Testis (tissue), 3 donors: ENCODE results near the gene DCTD. TPM values are rescaled to one million over a fixed set of nuclear protein-coding genes. Genes with fewer than 3 reads are reported as not detected.

Experiments
- DNase-seq: peaks from one replicate; pipeline ENCODE4 v3.0.0-alpha.2; 2019
- H3K27ac ChIP-seq, 2 donors: fragments of 200-600 bp; sonication (generic); one replicate each; pipeline ENCODE4 v1.5.1; 2019
- H3K27me3 ChIP-seq: fragments of 200-600 bp; sonication (generic); one replicate; pipeline ENCODE4 v1.5.1; 2019
- H3K36me3 ChIP-seq: fragments of 200-600 bp; sonication (generic); one replicate; pipeline ENCODE4 v1.5.1; 2017; ENCODE audit warnings: low read depth; ENCODE audit errors: missing control alignments
- H3K4me1 ChIP-seq: fragments of 200-600 bp; sonication (generic); one replicate; pipeline ENCODE4 v1.5.1; 2019
- H3K4me3 ChIP-seq, 2 donors: fragments of 200-600 bp; sonication (generic); one replicate each; pipeline ENCODE4 v1.5.1; 2017 to 2019
- H3K9me3 ChIP-seq: fragments of 200-600 bp; sonication (generic); one replicate; pipeline ENCODE4 v1.5.1; 2017
- POLR2A ChIP-seq: fragments of 450-650 bp; IDR thresholded peaks from one replicate; pipeline ENCODE4 v1.6.1; 2017; ENCODE audit warnings: antibody characterized with exemption, mild to moderate bottlenecking, moderate library complexity
- WGBS, 2 donors: methylation state at CpG; one replicate each; pipeline ENCODE4 v1.1.5; 2018; 5-methylcytosine and 5-hydroxymethylcytosine counted together
- intact Hi-C: fragments of 100-400 bp; cut with DNase I; formaldehyde crosslinking; loops from one replicate; pipeline ENCODE4 v1.15.1; 2023; ENCODE audit warnings: low total_unique reads
- polyA plus RNA-seq: library from polyadenylated mRNA; stranded (reverse); fragments of 350-450 nt; fragmentation: Illumina TruSeq; extraction: RNeasy Lipid Tissue Mini Kit (QIAGEN cat#74804); gene quantifications from one replicate; pipeline ENCODE4 v1.2.3, GENCODE V29; 2014; ENCODE audit warnings: low read depth, low replicate concordance; ENCODE audit not compliant: insufficient read depth
- total RNA-seq, 2 donors: library from RNA; depleted of rRNA; stranded (reverse); fragments of >200 nt; gene quantifications; one replicate each; pipeline ENCODE4 v1.2.3, GENCODE V29; 2016
- TF ChIP-seq, protein P1 (sequence below), 3 experiments: fragments of 450-650 bp in 2 of 3; fragments of 200-600 bp in 1 of 3; sonication (generic) in 1 of 3; IDR thresholded peaks; one replicate each; pipeline ENCODE4 v1.5.1; 2016 to 2019; ENCODE audit warnings: antibody characterized with exemption in 3 of 3, mild to moderate bottlenecking in 2 of 3, moderate library complexity in 1 of 3

The DCTD gene
- total and polyA plus RNA-seq, 3 donors from 2014 or later: 41.8 to 56.5 (median 45.6) TPM

DNA sequence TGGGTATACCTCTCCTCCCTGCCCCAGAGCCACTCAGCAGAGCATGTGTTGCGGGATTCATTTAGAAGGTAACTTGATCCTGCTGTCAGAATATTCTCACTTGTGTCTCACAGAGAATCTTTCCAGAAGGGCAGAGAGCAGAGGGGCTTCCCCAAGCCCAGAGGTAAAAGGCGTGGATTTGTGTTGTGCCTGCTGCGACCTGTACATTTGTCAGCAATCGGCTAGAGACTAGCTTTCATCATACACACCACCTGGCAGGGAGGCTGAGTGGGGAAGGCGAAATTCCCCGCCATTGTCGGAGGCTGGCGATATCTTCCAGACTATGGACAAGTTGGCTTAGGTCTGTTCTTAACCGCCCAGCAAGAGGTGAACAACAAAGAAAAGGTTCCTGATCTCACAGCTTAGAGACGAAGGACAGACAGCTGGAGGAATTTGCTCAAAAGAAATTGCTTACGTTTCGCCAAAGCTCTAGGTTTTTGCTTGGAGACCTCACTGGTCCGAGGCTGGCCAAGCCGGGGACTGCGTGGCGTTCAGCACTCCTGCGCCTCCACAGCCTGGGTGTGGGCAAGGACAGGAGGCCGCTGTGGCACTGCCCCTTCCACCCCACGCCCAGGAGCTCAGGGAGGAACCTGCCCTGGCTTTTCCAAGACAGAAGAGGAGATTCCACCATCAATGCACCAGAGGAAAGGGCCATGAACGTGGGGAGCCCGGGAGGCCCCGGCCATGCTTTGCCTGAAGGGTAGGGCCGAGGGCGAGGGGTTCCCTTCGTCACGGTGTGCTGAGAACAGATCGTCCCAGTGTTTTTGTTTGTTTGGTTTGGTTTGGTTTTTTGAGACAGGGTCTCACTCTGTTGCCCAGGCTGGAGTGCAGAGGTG, 69.4 kb downstream of the DCTD start:
- H3K27me3 ChIP-seq: no peaks in the 10 kb centered on the region
- no peaks in the 10 kb centered on the region for H3K4me1 ChIP-seq
- H3K27ac ChIP-seq: no peak overlapping the region
- no peaks in the 10 kb centered on the region for H3K36me3 ChIP-seq
- TF ChIP-seq, protein P1, sequence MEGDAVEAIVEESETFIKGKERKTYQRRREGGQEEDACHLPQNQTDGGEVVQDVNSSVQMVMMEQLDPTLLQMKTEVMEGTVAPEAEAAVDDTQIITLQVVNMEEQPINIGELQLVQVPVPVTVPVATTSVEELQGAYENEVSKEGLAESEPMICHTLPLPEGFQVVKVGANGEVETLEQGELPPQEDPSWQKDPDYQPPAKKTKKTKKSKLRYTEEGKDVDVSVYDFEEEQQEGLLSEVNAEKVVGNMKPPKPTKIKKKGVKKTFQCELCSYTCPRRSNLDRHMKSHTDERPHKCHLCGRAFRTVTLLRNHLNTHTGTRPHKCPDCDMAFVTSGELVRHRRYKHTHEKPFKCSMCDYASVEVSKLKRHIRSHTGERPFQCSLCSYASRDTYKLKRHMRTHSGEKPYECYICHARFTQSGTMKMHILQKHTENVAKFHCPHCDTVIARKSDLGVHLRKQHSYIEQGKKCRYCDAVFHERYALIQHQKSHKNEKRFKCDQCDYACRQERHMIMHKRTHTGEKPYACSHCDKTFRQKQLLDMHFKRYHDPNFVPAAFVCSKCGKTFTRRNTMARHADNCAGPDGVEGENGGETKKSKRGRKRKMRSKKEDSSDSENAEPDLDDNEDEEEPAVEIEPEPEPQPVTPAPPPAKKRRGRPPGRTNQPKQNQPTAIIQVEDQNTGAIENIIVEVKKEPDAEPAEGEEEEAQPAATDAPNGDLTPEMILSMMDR (IDR thresholded peaks at IDR 0.05): no peak
- no peak for TF ChIP-seq POLR2A
- no peak overlapping the region for H3K4me3 ChIP-seq
- no peak for DNase-seq
- 81 to 86% methylated on average over 24 to 27 of the region's 27 CpGs for WGBS, 2 donors
- intact Hi-C loops: no loop called here
- H3K9me3 ChIP-seq: no peaks in the 10 kb centered on the region

DNA sequence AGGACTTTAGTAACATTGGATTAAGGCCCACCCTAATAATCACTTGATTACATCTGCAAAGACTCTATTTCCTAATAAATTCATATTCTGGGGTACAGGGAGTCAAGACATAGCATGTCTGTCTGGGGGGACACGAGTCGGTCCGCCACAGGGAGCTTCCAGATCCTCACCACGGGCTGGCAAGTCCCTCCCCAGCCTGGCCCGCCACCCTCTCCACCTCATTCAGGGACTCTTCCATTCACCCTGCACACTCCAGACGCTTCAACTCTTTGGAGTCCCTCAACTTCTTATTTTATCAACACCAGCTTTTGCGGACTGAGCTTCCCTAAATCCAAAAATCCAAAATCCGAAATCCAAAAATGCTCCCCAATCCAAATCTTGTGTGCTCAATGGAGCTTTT, 71.2 kb downstream of the DCTD start:
- Histone ChIP-seq H3K27ac (no peak overlapping the region), H3K9me3 (no peaks in the 10 kb centered on the region), H3K36me3 (no peaks in the 10 kb centered on the region), H3K4me1 (no peaks in the 10 kb centered on the region), H3K4me3 (no peak overlapping the region), H3K27me3 (no peaks in the 10 kb centered on the region)
- intact Hi-C loops: no loop called here
- no peak for DNase-seq
- WGBS, 2 donors: 90 to 94% methylated on average over 8 of the region's 8 CpGs
- TF ChIP-seq, protein P1 (IDR thresholded peaks at IDR 0.05): no peak
- TF ChIP-seq POLR2A: no peak

DNA sequence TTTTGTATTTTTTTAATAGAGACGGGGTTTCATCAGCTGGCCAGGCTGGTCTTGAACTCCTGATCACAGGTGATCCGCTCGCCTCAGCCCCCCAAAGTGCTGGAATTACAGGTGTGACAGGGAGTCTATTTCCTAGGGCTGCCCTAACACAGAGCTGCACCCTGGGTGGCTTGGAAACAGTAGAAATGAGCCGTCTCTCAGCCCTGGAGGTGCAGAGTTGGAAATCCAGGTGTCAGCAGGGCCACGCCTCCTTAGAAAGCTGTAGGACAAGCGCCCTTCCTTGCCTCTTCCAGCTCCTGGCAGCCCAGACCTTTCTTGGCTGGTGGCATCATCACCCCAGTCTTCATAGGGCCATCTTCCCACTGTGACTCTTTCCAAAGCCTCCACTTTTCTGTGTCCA, 71.6 kb downstream of the DCTD start:
- Histone ChIP-seq H3K4me1 (no peaks in the 10 kb centered on the region), H3K27me3 (no peaks in the 10 kb centered on the region), H3K4me3 (no peak overlapping the region), H3K9me3 (no peaks in the 10 kb centered on the region), H3K36me3 (no peaks in the 10 kb centered on the region), H3K27ac (no peak overlapping the region)
- DNase-seq: no peak
- intact Hi-C loops: no loop called here
- no peak for TF ChIP-seq POLR2A
- TF ChIP-seq, protein P1 (IDR thresholded peaks at IDR 0.05): no peak
- WGBS, 2 donors: 94 to 97% methylated on average over 4 to 6 of the region's 6 CpGs

DNA sequence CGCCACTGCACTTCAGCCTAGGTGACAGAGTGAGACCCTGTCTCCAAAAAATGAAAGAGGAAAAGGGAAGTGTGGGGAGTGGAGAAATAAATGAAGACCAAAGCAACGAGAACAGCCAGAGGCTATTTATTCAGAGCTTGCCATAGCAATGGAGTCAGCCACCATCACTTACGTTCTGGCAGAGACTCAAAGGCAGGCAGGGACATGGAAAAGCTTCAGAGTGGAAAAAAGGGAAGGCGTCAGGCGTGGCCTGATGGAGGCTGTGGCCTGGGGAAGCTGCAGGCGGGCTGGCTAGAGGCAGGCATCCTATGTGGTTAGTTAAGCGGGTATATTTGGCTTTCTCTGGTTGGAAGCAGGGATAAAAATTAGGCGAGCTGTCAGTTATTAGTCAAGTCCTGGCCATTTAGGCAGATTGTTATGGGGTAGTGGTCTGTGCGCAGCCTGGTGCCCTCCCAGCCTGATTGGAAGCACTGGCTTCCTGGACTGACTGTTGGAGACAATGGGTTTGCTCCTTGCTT, 73.3 kb downstream of the DCTD start:
- intact Hi-C loops: no loop called here
- 88 to 96% methylated on average over 9 of the region's 9 CpGs for WGBS, 2 donors
- Histone ChIP-seq H3K27ac (no peak overlapping the region), H3K4me1 (no peaks in the 10 kb centered on the region), H3K9me3 (no peaks in the 10 kb centered on the region), H3K36me3 (no peaks in the 10 kb centered on the region), H3K27me3 (no peaks in the 10 kb centered on the region), H3K4me3 (no peak overlapping the region)
- DNase-seq: no peak
- no peak for TF ChIP-seq POLR2A
- TF ChIP-seq, protein P1 (IDR thresholded peaks at IDR 0.05): no peak
